Osteocyte (in vitro differentiated cells): Measurements from ENCODE around the gene SHC2. TPM values are rescaled to one million over a fixed set of nuclear protein-coding genes. Genes with fewer than 3 reads are reported as not detected.
"Not testable (repeated sequence)": the region's sequence is repeated elsewhere in the genome, so short reads cannot be mapped to it uniquely, and the experiment has no call there.

ENCODE experiments used
- DNase-seq: peaks from one replicate; pipeline ENCODE4 v3.0.0; 2021; ENCODE audit warnings: mixed read lengths; ENCODE audit not compliant: unreplicated experiment; ENCODE audit errors: extremely low spot score
- H3K27ac Mint-ChIP-seq: one replicate; pipeline ENCODE4 v1.8.0; 2021; ENCODE audit warnings: mild to moderate bottlenecking, mixed read lengths; ENCODE audit not compliant: unreplicated experiment
- H3K27me3 Mint-ChIP-seq: one replicate; pipeline ENCODE4 v1.8.0; 2021; ENCODE audit warnings: mixed read lengths; ENCODE audit not compliant: unreplicated experiment
- H3K36me3 Mint-ChIP-seq: one replicate; pipeline ENCODE4 v1.8.0; 2021; ENCODE audit warnings: mixed read lengths; ENCODE audit not compliant: unreplicated experiment
- H3K4me1 Mint-ChIP-seq: one replicate; pipeline ENCODE4 v1.8.0; 2021; ENCODE audit warnings: mixed read lengths; ENCODE audit not compliant: unreplicated experiment
- H3K4me3 Mint-ChIP-seq: one replicate; pipeline ENCODE4 v1.8.0; 2021; ENCODE audit warnings: mild to moderate bottlenecking, moderate library complexity, mixed read lengths; ENCODE audit not compliant: unreplicated experiment
- H3K9me3 Mint-ChIP-seq: one replicate; pipeline ENCODE4 v1.8.0; 2021; ENCODE audit warnings: mixed read lengths; ENCODE audit not compliant: unreplicated experiment
- CTCF ChIP-seq: fragments of 200-600 bp; sonication (generic); IDR thresholded peaks from 2 replicates; pipeline ENCODE4 v1.5.0; 2021; ENCODE audit warnings: antibody characterized with exemption, mild to moderate bottlenecking, moderate library complexity
- total RNA-seq: library from RNA; stranded (reverse); gene quantifications from 2 replicates; pipeline ENCODE4 v1.2.1, GENCODE V29; 2021

SHC2 gene
- total RNA-seq, 1 donor from 2014 or later = 61.7 TPM

GRCh38 chr19:388691-389090 lies 72.1 kb downstream of the SHC2 start:
- no peak for TF ChIP-seq CTCF
- no peak for DNase-seq
- no peak overlapping the region for H3K27ac Mint-ChIP-seq
- no peak overlapping the region for H3K4me3 Mint-ChIP-seq
- H3K9me3 Mint-ChIP-seq = no peaks in the 10 kb centered on the region
- no peaks in the 10 kb centered on the region for H3K36me3 Mint-ChIP-seq
- no peaks in the 10 kb centered on the region for H3K4me1 Mint-ChIP-seq
- H3K27me3 Mint-ChIP-seq = peaks cover 23% of the 10 kb centered on the region

- Mint-ChIP-seq H3K9me3 (no peaks in the 10 kb centered on the region), H3K27me3 (peaks cover 28% of the 10 kb centered on the region), H3K4me1 (no peaks in the 10 kb centered on the region), H3K36me3 (no peaks in the 10 kb centered on the region), H3K27ac (no peak overlapping the region), H3K4me3 (no peak overlapping the region)
- no peak for TF ChIP-seq CTCF
- DNase-seq = no peak
Measured at GRCh38 chr19:387777-388176, 73.1 kb downstream of the SHC2 start.

- peaks cover 28% of the 10 kb centered on the region for H3K27me3 Mint-ChIP-seq
- H3K36me3 Mint-ChIP-seq, DNase-seq, H3K9me3 Mint-ChIP-seq, H3K27ac Mint-ChIP-seq, H3K4me3 Mint-ChIP-seq, H3K4me1 Mint-ChIP-seq: not testable (repeated sequence)
Measured at GRCh38 chr19:386632-387301, 74.1 kb downstream of the SHC2 start.

- H3K4me1 Mint-ChIP-seq, H3K4me3 Mint-ChIP-seq, H3K36me3 Mint-ChIP-seq, DNase-seq, H3K27ac Mint-ChIP-seq, H3K9me3 Mint-ChIP-seq: not testable (repeated sequence)
- peaks cover 28% of the 10 kb centered on the region for H3K27me3 Mint-ChIP-seq
Measured at GRCh38 chr19:386189-386588, 74.6 kb downstream of the SHC2 start.

GRCh38 chr19:384799-385169 lies 76.0 kb downstream of the SHC2 start:
- Mint-ChIP-seq H3K27me3 (peaks cover 28% of the 10 kb centered on the region), H3K4me3 (no peak overlapping the region), H3K9me3 (no peaks in the 10 kb centered on the region), H3K27ac (no peak overlapping the region), H3K36me3 (no peaks in the 10 kb centered on the region), H3K4me1 (peaks cover 2% of the 10 kb centered on the region)
- no peak for TF ChIP-seq CTCF
- DNase-seq = no peak

GRCh38 chr19:383922-384798 lies 76.7 kb downstream of the SHC2 start:
- peak; percentile 62 for TF ChIP-seq CTCF
- Mint-ChIP-seq H3K9me3 (no peaks in the 10 kb centered on the region), H3K27me3 (peaks cover 28% of the 10 kb centered on the region), H3K36me3 (no peaks in the 10 kb centered on the region), H3K4me3 (no peak overlapping the region), H3K4me1 (peaks cover 2% of the 10 kb centered on the region), H3K27ac (no peak overlapping the region)
- no peak for DNase-seq
